Mesenchymal stem cell (in vitro differentiated cells and primary cell): ENCODE results near the gene TNFRSF1A.

Experiments
- DNase-seq: peaks from one replicate; pipeline ENCODE4 v3.0.0-alpha.2; 2013
- H2AFZ ChIP-seq: one replicate; pipeline ENCODE4 v1.6.1; 2013; ENCODE audit warnings: low read depth, mild to moderate bottlenecking, control low read depth, inconsistent platforms, low read length, moderate library complexity
- H2AK5ac ChIP-seq: 2 replicates; pipeline ENCODE4 v1.6.1; 2013; ENCODE audit warnings: low read length, moderate library complexity, mild to moderate bottlenecking, inconsistent platforms; ENCODE audit not compliant: severe bottlenecking
- H2BK120ac ChIP-seq: one replicate; pipeline ENCODE4 v1.6.1; 2013; ENCODE audit warnings: low read depth, mild to moderate bottlenecking, inconsistent platforms, low read length, moderate library complexity
- H2BK12ac ChIP-seq, 2 experiments: one replicate each; pipeline ENCODE4 v1.6.1; 2013; ENCODE audit warnings: inconsistent platforms in 2 of 2, low read length in 2 of 2, mild to moderate bottlenecking in 2 of 2, moderate library complexity in 2 of 2, control low read depth in 1 of 2
- H2BK15ac ChIP-seq: one replicate; pipeline ENCODE4 v1.6.1; 2013; ENCODE audit warnings: mild to moderate bottlenecking, low read depth, inconsistent platforms; ENCODE audit not compliant: poor library complexity, severe bottlenecking
- H2BK5ac ChIP-seq: 2 replicates; pipeline ENCODE4 v1.6.1; 2013; ENCODE audit warnings: low read depth, mild to moderate bottlenecking, low read length, control low read depth, inconsistent platforms; ENCODE audit not compliant: poor library complexity, severe bottlenecking
- H3K14ac ChIP-seq, 2 experiments: one replicate each; pipeline ENCODE4 v1.6.1; 2013; ENCODE audit warnings: inconsistent platforms in 2 of 2, low read length in 2 of 2, control low read depth in 1 of 2, mild to moderate bottlenecking in 1 of 2, moderate library complexity in 1 of 2
- H3K18ac ChIP-seq, 2 experiments: one replicate each; pipeline ENCODE4 v1.6.1; 2013; ENCODE audit warnings: inconsistent platforms in 2 of 2, low read length in 2 of 2, control low read depth in 1 of 2, low read depth in 1 of 2, mild to moderate bottlenecking in 1 of 2
- H3K23ac ChIP-seq, 2 experiments: one replicate each; pipeline ENCODE4 v1.6.1; 2013; ENCODE audit warnings: inconsistent platforms in 2 of 2, low read length in 2 of 2, mild to moderate bottlenecking in 2 of 2, moderate library complexity in 2 of 2, control low read depth in 1 of 2
- H3K27ac ChIP-seq: 2 replicates; pipeline ENCODE4 v1.5.1; 2013; ENCODE audit warnings: mild to moderate bottlenecking, moderate library complexity, low read length, control low read depth, inconsistent platforms; ENCODE audit not compliant: poor library complexity, severe bottlenecking
- H3K27me3 ChIP-seq, 2 experiments: 2 replicates each; pipeline versions ENCODE4 v1.6.1 to v1.7.0; 2013; ENCODE audit warnings: low read length in 2 of 2, mild to moderate bottlenecking in 2 of 2, moderate library complexity in 2 of 2, control low read depth in 1 of 2, inconsistent platforms in 1 of 2; ENCODE audit not compliant: control insufficient read depth in 1 of 2, insufficient read depth in 1 of 2
- H3K36me3 ChIP-seq, 2 experiments: 2 replicates each; pipeline versions ENCODE4 v1.6.1 to v1.7.0; 2013; ENCODE audit warnings: low read length in 2 of 2, control low read depth in 1 of 2, inconsistent platforms in 1 of 2, low read depth in 1 of 2, mild to moderate bottlenecking in 1 of 2; ENCODE audit not compliant: insufficient read depth in 2 of 2, control insufficient read depth in 1 of 2
- H3K4ac ChIP-seq, 2 experiments: one replicate each; pipeline ENCODE4 v1.6.1; 2013; ENCODE audit warnings: inconsistent platforms in 2 of 2, low read length in 2 of 2, mild to moderate bottlenecking in 2 of 2, moderate library complexity in 2 of 2, control low read depth in 1 of 2, low read depth in 1 of 2
- H3K4me1 ChIP-seq: 2 replicates; pipeline ENCODE4 v1.6.1; 2013; ENCODE audit warnings: low read depth, low read length, control low read depth; ENCODE audit not compliant: control insufficient read depth, insufficient read depth
- H3K4me2 ChIP-seq: 2 replicates; pipeline ENCODE4 v1.6.1; 2013; ENCODE audit warnings: low read length, mild to moderate bottlenecking, inconsistent platforms; ENCODE audit not compliant: poor library complexity, severe bottlenecking
- H3K4me3 ChIP-seq, 2 experiments: 2 replicates each; pipeline versions ENCODE4 v1.5.1 to v1.7.0; 2013; ENCODE audit warnings: low read length in 2 of 2, mild to moderate bottlenecking in 2 of 2, control low read depth in 1 of 2, low read depth in 1 of 2; ENCODE audit not compliant: insufficient read depth in 1 of 2
- H3K79me1 ChIP-seq: replicated peaks from 2 replicates; pipeline ENCODE4 v1.6.1; 2013; ENCODE audit warnings: mild to moderate bottlenecking, control low read depth, low read length, inconsistent platforms; ENCODE audit not compliant: poor library complexity, severe bottlenecking
- H3K9ac ChIP-seq: 2 replicates; pipeline ENCODE4 v1.7.0; 2013; ENCODE audit warnings: mild to moderate bottlenecking, low read length, moderate library complexity
- H3K9me3 ChIP-seq: 2 replicates; pipeline ENCODE4 v1.7.0; 2013; ENCODE audit warnings: mild to moderate bottlenecking, low read length; ENCODE audit not compliant: control insufficient read depth
- H4K8ac ChIP-seq: one replicate; pipeline ENCODE4 v1.6.1; 2013; ENCODE audit warnings: inconsistent platforms, mild to moderate bottlenecking, low read length, moderate library complexity
- H4K91ac ChIP-seq: one replicate; pipeline ENCODE4 v1.6.1; 2013; ENCODE audit warnings: mild to moderate bottlenecking, low read length, inconsistent platforms
- WGBS: methylation state at CpG from one replicate; pipeline ENCODE4 v1.1.7; 2013; ENCODE audit warnings: mixed read lengths; 5-methylcytosine and 5-hydroxymethylcytosine counted together

TNFRSF1A gene

GRCh38 chr12:6380141-6381121 is 38.6 kb upstream of the TNFRSF1A start:
- H3K4ac ChIP-seq = peak overlapping the region in 1 of 2 experiments; percentile 86
- H3K9ac ChIP-seq = no peak overlapping the region
- H2AFZ ChIP-seq = no peak overlapping the region
- H2BK120ac ChIP-seq = peak overlapping the region; percentile 68
- H3K36me3 ChIP-seq = peaks cover 0 to 5% of the 10 kb centered on the region in 2 experiments
- H2AK5ac ChIP-seq = no peak overlapping the region
- WGBS = 97% methylated on average over 13 of the region's 14 CpGs
- no peak overlapping the region for H3K27ac ChIP-seq
- H3K14ac ChIP-seq = no peak overlapping the region
- no peaks in the 10 kb centered on the region for H3K79me1 ChIP-seq
- H2BK5ac ChIP-seq = no peak overlapping the region
- DNase-seq = peak; percentile 52
- H3K4me2 ChIP-seq = no peak overlapping the region
- peak overlapping the region; percentile 58 for H4K8ac ChIP-seq
- H3K4me1 ChIP-seq = peaks cover 29% of the 10 kb centered on the region
- H3K9me3 ChIP-seq = no peaks in the 10 kb centered on the region
- H2BK15ac ChIP-seq = peak overlapping the region; percentile 68
- no peaks in the 10 kb centered on the region for H3K27me3 ChIP-seq
- no peak overlapping the region for H3K23ac ChIP-seq
- peak overlapping the region; percentile 31 for H4K91ac ChIP-seq
- H3K4me3 ChIP-seq = no peak overlapping the region
- H3K18ac ChIP-seq = peak overlapping the region; percentile 30 to 68
- peak overlapping the region; percentile 44 to 50 for H2BK12ac ChIP-seq

DNA sequence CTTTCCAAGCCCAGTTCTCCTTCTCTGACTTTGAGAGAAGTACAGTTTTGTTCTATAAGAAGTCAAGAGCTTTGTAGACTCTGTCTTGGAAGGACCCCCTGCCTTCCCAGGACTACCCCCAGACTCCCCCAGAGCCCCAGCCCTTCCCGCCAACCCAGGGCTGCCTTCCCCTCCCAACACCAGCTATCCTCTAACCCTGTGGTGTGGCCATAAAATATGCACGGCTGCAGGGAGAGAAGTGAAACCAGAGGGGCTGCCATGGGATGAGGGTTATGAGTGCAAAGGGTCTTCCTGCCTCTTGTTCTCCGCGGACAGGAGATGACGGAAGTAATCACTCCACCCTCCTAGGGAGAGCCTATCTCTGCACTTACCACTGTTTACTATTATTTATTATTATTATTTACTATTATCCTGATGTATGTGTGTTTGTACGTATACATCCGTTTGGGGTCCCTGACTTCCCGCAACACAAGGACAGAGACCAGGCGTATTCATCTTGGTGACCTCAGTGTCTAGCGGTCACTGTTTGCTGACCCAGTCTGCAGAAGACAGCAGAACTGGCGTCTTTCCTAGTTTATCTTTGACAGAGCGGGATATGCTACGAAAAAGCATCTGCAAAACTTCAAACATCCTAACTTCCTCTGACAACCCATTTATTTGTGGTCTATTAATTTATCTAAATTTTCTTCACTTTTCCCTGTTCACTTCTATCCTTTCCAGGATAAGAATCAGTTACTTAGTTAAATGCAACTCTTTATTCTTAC is 37.0 kb upstream of the TNFRSF1A start:
- H3K14ac ChIP-seq = no peak overlapping the region
- no peak overlapping the region for H3K27ac ChIP-seq

GRCh38 chr12:6377667-6377994 is 35.8 kb upstream of the TNFRSF1A start:
- Histone ChIP-seq H3K4me3 (no peak overlapping the region), H2AK5ac (peak overlapping the region; percentile 67), H2AFZ (no peak overlapping the region), H2BK120ac (no peak overlapping the region), H3K27me3 (no peaks in the 10 kb centered on the region), H3K23ac (no peak overlapping the region), H2BK12ac (peak overlapping the region in 1 of 2 experiments; percentile 95), H4K8ac (peak overlapping the region; percentile 80), H3K14ac (peak overlapping the region in 1 of 2 experiments; percentile 74), H3K4ac (peak overlapping the region; percentile 81 to 90), H2BK5ac (no peak overlapping the region), H2BK15ac (peak overlapping the region; percentile 29), H3K27ac (no peak overlapping the region), H3K4me1 (peaks cover 41% of the 10 kb centered on the region), H3K79me1 (no peaks in the 10 kb centered on the region), H3K4me2 (no peak overlapping the region), H3K9me3 (no peaks in the 10 kb centered on the region), H4K91ac (peak overlapping the region; percentile 49), H3K36me3 (no peaks in the 10 kb centered on the region), H3K18ac (peak overlapping the region; percentile 52 to 89), H3K9ac (peak overlapping the region; percentile 75)
- 89% methylated on average over 3 of the region's 4 CpGs for WGBS
- DNase-seq = no peak

More for the DNA sequence above, 37.0 kb upstream of the TNFRSF1A start:
- Histone ChIP-seq H2AFZ (no peak overlapping the region), H2AK5ac (no peak overlapping the region), H3K4me3 (no peak overlapping the region), H2BK15ac (no peak overlapping the region), H3K4ac (peak overlapping the region; percentile 57 to 68), H3K4me1 (peaks cover 34% of the 10 kb centered on the region), H3K36me3 (no peaks in the 10 kb centered on the region), H3K79me1 (no peaks in the 10 kb centered on the region), H4K91ac (peak overlapping the region; percentile 57), H3K23ac (no peak overlapping the region), H3K18ac (peak overlapping the region; percentile 47 to 88), H2BK120ac (peak overlapping the region; percentile 77), H2BK5ac (no peak overlapping the region), H4K8ac (peak overlapping the region; percentile 62), H3K27me3 (no peaks in the 10 kb centered on the region), H3K9ac (no peak overlapping the region), H3K4me2 (no peak overlapping the region), H2BK12ac (peak overlapping the region; percentile 64 to 91), H3K9me3 (no peaks in the 10 kb centered on the region)
- WGBS = 29% methylated on average over 9 of the region's 13 CpGs
- DNase-seq = peak; percentile 53
